GM12873 (cell line): ENCODE data around the gene PROM2.

Experiments
- CTCF ChIP-seq: IDR thresholded peaks from 2 replicates; pipeline ENCODE4 v1.5.1; 2012; ENCODE audit warnings: low read depth, mild to moderate bottlenecking, moderate library complexity, low read length, control low read depth; ENCODE audit not compliant: insufficient read depth; ENCODE audit errors: missing control alignments

PROM2 gene

GRCh38 chr2:95299961-95300360, 25.7 kb downstream of the PROM2 start:
- no peak for TF ChIP-seq CTCF

- TF ChIP-seq CTCF: no peak
These were observed 26.2 kb downstream of the PROM2 start for GRCh38 chr2:95300450-95300849.

- TF ChIP-seq CTCF: no peak
These were observed 26.9 kb downstream of the PROM2 start for GRCh38 chr2:95301186-95301585.

GRCh38 chr2:95301876-95302641, 27.8 kb downstream of the PROM2 start:
- no peak for TF ChIP-seq CTCF

GRCh38 chr2:95303191-95303919, 29.1 kb downstream of the PROM2 start:
- no peak for TF ChIP-seq CTCF

GRCh38 chr2:95305380-95306061, 31.3 kb downstream of the PROM2 start:
- TF ChIP-seq CTCF: no peak

- TF ChIP-seq CTCF: no peak
These were observed 32.2 kb downstream of the PROM2 start for GRCh38 chr2:95306336-95306895.
